Measurements from ENCODE around the gene ZBTB16.

The ZBTB16 gene

GRCh38 chr11:114058026-114058706, 1.3 kb upstream of the ZBTB16 start:
- H3K36me3 ChIP-seq: no peaks in the 10 kb centered on the region
- no peak overlapping the region for H3K27ac ChIP-seq
- 0 out of 2 replicates have a peak, but pooled peaks have one; percentile 10 for TF ChIP-seq CTCF (IDR thresholded peaks at IDR 0.05; ENCODE audit: low read depth, low read length)
- no peaks in the 10 kb centered on the region for H3K9me3 ChIP-seq (ENCODE audit: severe bottlenecking)
- peaks cover 57% of the 10 kb centered on the region for H3K27me3 ChIP-seq (ENCODE audit: insufficient read depth, low read depth, severe bottlenecking)
- no peak for DNase-seq
- no peak overlapping the region; the same call in 1 of the 2 replicates for H3K4me3 ChIP-seq (ENCODE audit: low read depth, low read length)

GRCh38 chr11:114058871-114059277, 637 bp upstream of the ZBTB16 start:
- H3K27ac ChIP-seq: no peak overlapping the region
- H3K9me3 ChIP-seq (ENCODE audit: severe bottlenecking): no peaks in the 10 kb centered on the region
- no peak for TF ChIP-seq CTCF (IDR thresholded peaks at IDR 0.05; ENCODE audit: low read depth, low read length)
- peaks cover 61% of the 10 kb centered on the region for H3K27me3 ChIP-seq (ENCODE audit: insufficient read depth, low read depth, severe bottlenecking)
- peak overlapping the region; percentile 37 for H3K4me3 ChIP-seq (ENCODE audit: low read depth, low read length)
- DNase-seq: no peak
- no peaks in the 10 kb centered on the region for H3K36me3 ChIP-seq

GRCh38 chr11:114059984-114060391, 477 bp downstream of the ZBTB16 start:
- H3K27ac ChIP-seq: no peak overlapping the region
- TF ChIP-seq CTCF (IDR thresholded peaks at IDR 0.05; ENCODE audit: low read depth, low read length): no peak
- H3K9me3 ChIP-seq (ENCODE audit: severe bottlenecking): no peaks in the 10 kb centered on the region
- H3K27me3 ChIP-seq (ENCODE audit: insufficient read depth, low read depth, severe bottlenecking): peaks cover 61% of the 10 kb centered on the region
- DNase-seq: no peak
- no peaks in the 10 kb centered on the region for H3K36me3 ChIP-seq
- H3K4me3 ChIP-seq (ENCODE audit: low read depth, low read length): peak overlapping the region; percentile 55

GRCh38 chr11:114060392-114061047, 1.0 kb downstream of the ZBTB16 start:
- no peak overlapping the region for H3K27ac ChIP-seq
- peaks cover 61% of the 10 kb centered on the region for H3K27me3 ChIP-seq (ENCODE audit: insufficient read depth, low read depth, severe bottlenecking)
- no peaks in the 10 kb centered on the region for H3K36me3 ChIP-seq
- no peak for TF ChIP-seq CTCF (IDR thresholded peaks at IDR 0.05; ENCODE audit: low read depth, low read length)
- no peaks in the 10 kb centered on the region for H3K9me3 ChIP-seq (ENCODE audit: severe bottlenecking)
- peak overlapping the region; percentile 55 for H3K4me3 ChIP-seq (ENCODE audit: low read depth, low read length)
- DNase-seq: peak; percentile 21

- no peak for TF ChIP-seq CTCF (IDR thresholded peaks at IDR 0.05; ENCODE audit: low read depth, low read length)
- Histone ChIP-seq H3K9me3 (ENCODE audit: severe bottlenecking) (no peaks in the 10 kb centered on the region), H3K4me3 (ENCODE audit: low read depth, low read length) (peak overlapping the region; percentile 55), H3K27me3 (ENCODE audit: insufficient read depth, low read depth, severe bottlenecking) (peaks cover 61% of the 10 kb centered on the region), H3K27ac (no peak overlapping the region), H3K36me3 (no peaks in the 10 kb centered on the region)
- DNase-seq: no peak
Observed at GRCh38 chr11:114061048-114061680, 1.7 kb downstream of the ZBTB16 start.

All from WERI-Rb-1 (cell line).